Suprapubic skin (tissue), 3 donors: ENCODE measurements around the gene PAX5.

ENCODE experiments used
- CTCF ChIP-seq, 2 donors: fragments of 200-600 bp in 1 of 2; fragments of 450-650 bp in 1 of 2; sonication (generic) in 1 of 2; IDR thresholded peaks; one replicate each; pipeline ENCODE4 v1.5.1; 2016 to 2019; ENCODE audit warnings: antibody characterized with exemption in 2 of 2, mild to moderate bottlenecking in 1 of 2, moderate library complexity in 1 of 2
- POLR2A ChIP-seq, 2 donors: fragments of 450-650 bp; IDR thresholded peaks; one replicate each; pipeline ENCODE4 v1.6.1; 2017; ENCODE audit warnings: antibody characterized with exemption in 2 of 2, mild to moderate bottlenecking in 2 of 2, moderate library complexity in 2 of 2

GRCh38 chr9:36948051-36948450 is 86.0 kb downstream of the PAX5 start:
- TF ChIP-seq CTCF (IDR thresholded peaks at IDR 0.05) (no peak), POLR2A (IDR thresholded peaks at IDR 0.05) (no peak)
